ENCODE results near the gene SCN10A.
A peak's percentile ranks its signal among the peaks of the same experiment; 100 is the strongest.

The SCN10A gene

GRCh38 chr3:38816026-38816425, at the start of gene SCN10A:
SCN10A (minus strand) TSS chr3:38816217; CDS start chr3:38794010, 22,207 bp downstream.
- DNase-seq = no peak

- DNase-seq = no peak
Observed at GRCh38 chr3:38853011-38853410, 37.0 kb upstream of the SCN10A start.

- DNase-seq = peak in 3 of 56 donors; percentile 2 to 8 (median 2)
Observed at GRCh38 chr3:38843898-38844297, 27.9 kb upstream of the SCN10A start.

GRCh38 chr3:38842266-38842965, 26.4 kb upstream of the SCN10A start:
- no peak for DNase-seq

GRCh38 chr3:38840987-38841386, 25.0 kb upstream of the SCN10A start:
- DNase-seq = no peak

DNA sequence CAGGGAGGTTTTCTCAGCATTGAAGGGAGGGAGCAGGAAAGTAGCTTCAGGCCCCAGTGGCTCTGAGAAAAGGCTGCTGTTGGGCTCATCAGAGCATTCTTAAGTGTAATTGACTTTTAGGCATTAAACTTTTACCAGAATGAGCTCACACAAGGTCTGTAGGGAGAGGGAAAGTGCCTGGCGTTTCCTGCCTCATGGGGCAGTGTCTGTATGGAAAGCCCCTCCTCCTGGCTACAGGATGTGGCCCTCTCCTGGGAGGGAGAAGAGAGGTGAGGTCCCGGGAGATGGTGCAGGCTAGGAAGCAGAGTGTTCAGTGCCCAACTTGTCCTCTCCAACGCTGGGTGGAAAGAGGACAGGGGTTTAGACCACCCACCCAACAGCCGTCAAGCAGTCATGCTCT, 21.3 kb upstream of the SCN10A start:
- DNase-seq = no peak

GRCh38 chr3:38836561-38836960, 20.5 kb upstream of the SCN10A start:
- no peak for DNase-seq

- DNase-seq = no peak
Observed at GRCh38 chr3:38835939-38836338, 19.9 kb upstream of the SCN10A start.

DNA sequence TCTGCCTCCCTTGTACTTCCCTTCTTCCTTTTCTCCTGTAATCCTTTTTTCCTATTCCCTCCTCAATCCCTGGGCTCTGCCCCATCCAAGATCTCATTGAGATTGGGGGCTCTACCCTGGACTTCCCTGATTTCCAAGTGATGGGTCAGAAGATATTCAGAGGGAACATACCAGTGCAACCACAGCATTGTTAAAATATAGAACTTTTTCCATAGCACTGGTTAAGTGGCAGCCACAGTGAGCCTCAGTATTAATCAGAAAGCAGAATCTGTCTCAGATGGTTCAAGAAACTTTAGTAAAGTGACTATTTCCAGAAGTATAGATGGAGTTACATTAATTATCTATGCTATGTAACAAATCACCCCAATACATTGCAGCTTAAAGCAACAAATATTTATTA, 18.7 kb upstream of the SCN10A start:
- no peak for DNase-seq

GRCh38 chr3:38834110-38834509, 18.1 kb upstream of the SCN10A start:
- DNase-seq = peak in 4 of 56 donors; percentile 1 to 20 (median 2)

GRCh38 chr3:38829404-38829803, 13.4 kb upstream of the SCN10A start:
- no peak for DNase-seq

DNA sequence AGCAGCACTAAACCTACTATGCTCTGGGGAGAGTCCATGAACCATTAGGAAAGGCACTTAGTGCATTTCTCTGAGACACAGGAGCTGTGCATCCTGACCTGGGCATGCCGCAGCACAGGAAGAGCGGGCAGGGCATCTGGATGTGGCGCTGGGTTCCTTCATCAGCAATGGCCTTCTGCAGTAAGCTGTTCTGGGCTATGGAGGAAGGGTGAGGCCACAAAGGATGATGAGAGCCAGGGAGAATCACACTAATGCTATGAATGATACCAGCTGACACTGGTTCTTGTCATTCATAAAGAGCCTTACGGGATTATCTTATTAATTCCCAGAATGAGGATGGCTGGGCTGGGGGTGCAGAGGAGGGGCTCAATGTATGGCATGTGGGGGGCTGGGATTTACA, 12.7 kb upstream of the SCN10A start:
- no peak for DNase-seq

GRCh38 chr3:38827791-38828190, 11.8 kb upstream of the SCN10A start:
- DNase-seq = no peak

- DNase-seq = no peak
Observed at GRCh38 chr3:38826001-38826400, 10.0 kb upstream of the SCN10A start.

DNA sequence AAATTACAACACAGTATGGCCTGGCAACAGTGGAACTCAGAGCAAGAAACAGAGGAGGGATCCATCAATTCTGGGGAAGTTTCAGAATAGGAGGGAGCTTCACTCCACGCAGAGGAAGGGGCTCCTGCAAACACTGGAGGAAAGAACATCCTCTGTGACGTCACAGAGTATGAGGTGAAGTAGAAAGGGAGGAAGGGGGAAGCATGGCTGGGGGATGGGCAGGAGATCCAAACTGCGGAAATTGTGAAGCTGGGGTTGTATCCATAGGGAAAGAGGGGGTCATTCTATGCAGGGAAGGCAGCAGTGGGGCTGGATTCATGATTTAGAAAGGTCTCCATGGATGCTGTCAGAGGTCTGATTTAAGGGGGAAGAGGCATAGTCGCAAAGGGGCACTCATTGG, 8.3 kb upstream of the SCN10A start:
- no peak for DNase-seq

DNA sequence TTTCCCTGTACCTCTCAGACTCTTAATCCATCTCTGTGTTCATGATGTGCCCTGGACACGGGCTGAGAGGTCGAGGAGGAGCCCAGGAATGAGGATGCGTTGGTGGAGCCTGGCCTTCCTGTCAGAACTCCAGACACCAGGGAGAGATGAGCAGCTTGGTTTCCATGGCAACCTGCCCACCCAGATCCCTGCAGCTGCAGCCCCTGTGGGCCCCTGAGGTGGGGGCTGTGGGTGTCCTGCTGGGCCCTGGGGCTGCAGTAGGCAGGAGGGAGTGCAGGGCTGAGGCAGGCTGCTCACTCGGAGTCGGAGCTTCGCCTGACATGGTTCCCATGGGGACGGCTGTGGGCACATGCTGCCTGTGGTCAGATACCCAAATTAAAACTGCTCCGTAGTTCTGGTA, 7.7 kb upstream of the SCN10A start:
- no peak for DNase-seq

- DNase-seq = no peak
Observed at GRCh38 chr3:38823186-38823585, 7.2 kb upstream of the SCN10A start.

DNA sequence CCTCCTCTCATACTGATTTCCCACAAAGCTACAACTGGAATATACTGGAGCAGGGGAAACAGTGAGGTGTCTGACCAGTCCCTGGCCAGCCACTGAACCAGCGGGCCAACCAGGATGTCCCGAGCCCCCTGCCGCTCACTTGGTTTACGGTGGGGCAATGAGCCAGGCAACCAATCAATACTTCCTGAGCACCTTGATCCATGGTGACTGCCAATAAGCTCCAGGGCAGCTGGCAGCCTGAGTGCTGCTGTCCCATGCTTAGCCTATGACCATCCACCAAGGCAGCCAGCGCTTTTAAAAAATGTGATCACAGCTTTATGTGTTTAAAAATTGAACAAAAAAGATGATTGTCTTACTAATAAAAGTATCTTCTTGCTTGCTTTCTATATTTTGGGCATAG, 4.2 kb downstream of the SCN10A start:
- no peak for DNase-seq

GRCh38 chr3:38805765-38806386, 10.1 kb downstream of the SCN10A start:
- peak in 1 of 56 donors; percentile 6 for DNase-seq

- no peak for DNase-seq
Observed at GRCh38 chr3:38805004-38805403, 11.0 kb downstream of the SCN10A start.

GRCh38 chr3:38800511-38800910, 15.5 kb downstream of the SCN10A start:
- DNase-seq = no peak

- no peak for DNase-seq
Observed at GRCh38 chr3:38793721-38794120, 22.3 kb downstream of the SCN10A start.

GRCh38 chr3:38792983-38793382, 23.0 kb downstream of the SCN10A start:
- DNase-seq = no peak
